AG09309 (cell line): ENCODE results near the gene COL23A1.
"Not testable (repeated sequence)": the region's sequence is repeated elsewhere in the genome, so short reads cannot be mapped to it uniquely, and the experiment has no call there.

Experiments
- DNase-seq: peaks from one replicate; pipeline ENCODE4 v3.0.0-alpha.2; 2010; ENCODE audit warnings: low read depth
- H3K4me3 ChIP-seq: 2 replicates; pipeline ENCODE4 v1.5.1; 2011; ENCODE audit warnings: mild to moderate bottlenecking, low read depth, low read length, moderate library complexity; ENCODE audit not compliant: control insufficient read depth
- CTCF ChIP-seq: IDR thresholded peaks from 2 replicates; pipeline ENCODE4 v1.5.1; 2011; ENCODE audit warnings: mild to moderate bottlenecking, low read depth, low read length, inconsistent platforms; ENCODE audit not compliant: insufficient read depth, control insufficient read depth; ENCODE audit errors: missing control alignments

COL23A1 gene

DNA sequence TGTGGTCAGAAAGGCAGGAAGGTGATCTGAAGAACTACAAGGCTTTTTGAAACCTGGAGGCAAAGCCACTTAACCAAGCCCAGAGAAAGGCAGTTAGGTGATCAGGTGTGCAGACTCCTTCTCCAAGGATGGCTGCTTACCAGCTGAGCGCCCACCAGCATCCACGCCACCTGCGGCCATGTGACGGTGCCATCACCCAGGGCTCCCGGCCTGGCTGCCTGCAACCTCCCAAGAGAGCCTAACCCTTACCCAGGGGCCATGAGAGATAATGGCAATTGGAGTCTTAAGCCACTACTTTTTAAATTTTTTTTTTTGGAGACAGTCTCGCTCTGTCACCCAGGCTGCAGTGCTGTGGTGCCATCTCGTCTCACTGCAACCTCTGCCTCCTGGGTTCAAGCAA lies 324.4 kb downstream of the COL23A1 start:
- DNase-seq: no peak
- no peak overlapping the region for H3K4me3 ChIP-seq
- TF ChIP-seq CTCF: no peak

DNA sequence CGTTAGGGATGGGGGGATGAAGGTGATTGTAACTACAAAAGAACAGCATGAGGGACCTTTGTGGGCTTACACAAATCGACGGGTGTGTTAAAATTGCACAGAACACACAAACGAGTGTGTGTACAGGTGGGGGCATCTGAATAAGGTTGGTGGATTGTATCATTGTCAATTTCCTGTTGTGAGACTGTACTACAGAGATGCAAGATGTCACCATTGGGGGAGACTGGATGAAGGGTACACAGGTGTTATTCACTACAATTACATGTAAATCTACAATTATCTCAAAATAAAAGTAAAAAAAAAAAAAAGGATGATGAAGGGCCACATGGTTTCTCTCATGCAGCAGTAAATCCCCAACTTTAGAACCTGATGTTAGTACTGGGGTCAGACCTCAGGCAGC lies 326.1 kb downstream of the COL23A1 start:
- H3K4me3 ChIP-seq: no peak overlapping the region
- no peak for TF ChIP-seq CTCF
- DNase-seq: no peak

- no peak overlapping the region for H3K4me3 ChIP-seq
- no peak for TF ChIP-seq CTCF
- no peak for DNase-seq
Measured at GRCh38 chr5:178261666-178262600, 328.3 kb downstream of the COL23A1 start.

DNA sequence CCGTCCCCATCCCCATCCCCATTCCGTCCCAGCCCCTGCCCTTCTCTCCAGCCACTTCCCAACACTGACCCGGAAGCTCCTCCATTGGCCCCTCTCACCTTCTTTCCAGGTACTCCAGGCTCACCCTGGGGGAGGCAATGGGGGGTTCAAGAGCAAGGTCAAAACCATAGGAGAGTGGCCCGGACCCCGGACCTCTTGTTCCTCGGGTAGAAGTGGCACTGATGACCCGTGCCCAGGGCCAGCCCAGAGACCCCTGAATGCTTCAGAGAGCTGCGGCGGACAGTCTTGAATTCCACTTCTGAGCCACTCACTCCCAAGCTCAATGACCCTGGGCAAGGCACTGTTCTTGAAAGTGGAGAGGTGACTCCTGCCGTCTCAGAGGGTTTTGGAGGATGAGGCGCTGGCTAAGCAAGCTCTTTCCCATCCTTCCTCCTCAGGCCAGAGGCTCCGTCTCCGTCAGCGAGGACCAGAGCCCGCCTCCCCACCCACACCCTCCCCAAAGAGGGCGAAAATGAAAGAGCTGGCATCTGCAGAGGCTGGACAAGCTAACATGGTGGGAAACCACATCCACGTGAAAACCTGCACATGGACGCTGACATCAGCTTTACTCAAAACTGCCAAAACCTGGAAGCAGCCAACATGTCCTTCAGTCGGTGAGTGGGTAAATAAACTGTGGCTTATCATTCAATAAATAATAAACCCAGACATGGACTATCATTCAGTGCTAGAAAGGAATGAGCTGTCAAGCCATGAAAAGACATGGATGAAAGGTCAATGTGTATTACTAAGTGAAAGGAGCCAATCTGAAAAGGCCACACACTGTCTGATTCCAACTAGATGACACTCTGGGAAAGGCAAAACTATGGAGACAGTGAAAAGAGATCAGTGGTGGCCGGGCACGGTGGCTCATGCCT lies 330.3 kb downstream of the COL23A1 start:
- H3K4me3 ChIP-seq: no peak overlapping the region
- TF ChIP-seq CTCF: no peak
- no peak for DNase-seq

GRCh38 chr5:178257650-178258049 lies 332.5 kb downstream of the COL23A1 start:
- TF ChIP-seq CTCF: no peak
- H3K4me3 ChIP-seq: no peak overlapping the region
- no peak for DNase-seq

DNA sequence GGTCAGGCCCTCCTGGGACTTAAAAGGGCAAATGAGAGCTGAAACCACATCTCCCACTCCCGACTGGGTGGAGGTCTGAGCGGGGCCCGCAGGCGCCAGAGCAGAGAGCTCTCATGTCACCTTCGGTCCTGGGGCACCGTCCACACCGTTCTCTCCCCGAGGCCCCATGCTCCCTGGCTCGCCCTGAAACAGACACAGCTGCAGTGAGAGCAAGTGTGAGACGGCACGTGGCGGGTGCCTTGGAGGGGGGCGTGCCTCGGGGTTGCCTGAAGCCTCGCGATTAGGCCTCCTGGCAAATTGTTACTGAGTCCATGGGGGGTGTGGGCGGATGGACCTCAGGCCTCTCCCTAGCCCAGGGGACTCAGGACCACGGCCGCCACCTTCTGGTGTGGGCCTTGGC lies 333.4 kb downstream of the COL23A1 start:
- TF ChIP-seq CTCF: no peak
- no peak overlapping the region for H3K4me3 ChIP-seq
- DNase-seq: no peak

DNA sequence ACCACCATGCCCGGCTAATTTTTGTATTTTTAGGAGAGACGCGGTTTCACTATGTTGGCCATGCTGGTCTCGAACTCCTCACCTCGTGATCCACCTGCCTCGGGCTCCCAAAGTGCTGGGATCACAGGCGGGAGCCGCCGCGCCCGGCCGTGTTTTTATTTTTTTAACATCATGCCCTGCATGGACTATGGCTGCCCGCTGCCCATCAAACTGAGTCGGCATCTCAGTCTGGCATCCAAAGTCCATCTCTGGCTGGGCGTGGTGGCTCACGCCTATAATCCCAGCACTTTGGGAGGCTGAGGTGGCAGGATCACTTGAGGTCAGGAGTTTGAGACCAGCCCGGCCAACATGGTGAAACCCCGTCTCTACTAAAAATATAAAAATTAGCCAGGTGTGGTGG lies 336.6 kb downstream of the COL23A1 start:
- not testable (repeated sequence) for H3K4me3 ChIP-seq, DNase-seq
